Smooth muscle cell (in vitro differentiated cells): ENCODE data around the gene CD2AP. TPM values are rescaled to one million over a fixed set of nuclear protein-coding genes. Genes with fewer than 3 reads are reported as not detected.

Experiments
- DNase-seq: peaks from one replicate; lab custom pipeline; 2025; ENCODE audit not compliant: unreplicated experiment; lab: John Stamatoyannopoulos, UW
- H2AFZ ChIP-seq: fragments of 200-600 bp; sonication (generic); 2 replicates; pipeline ENCODE4 v1.6.0; 2016; ENCODE audit warnings: antibody characterized with exemption, low read depth, mild to moderate bottlenecking
- H3F3A ChIP-seq: fragments of 200-600 bp; sonication (generic); 2 replicates; pipeline ENCODE4 v1.6.0; 2017; ENCODE audit warnings: antibody characterized with exemption, low read depth
- H3K27ac ChIP-seq: fragments of 200-600 bp; sonication (generic); 2 replicates; pipeline ENCODE4 v1.5.1; 2016; ENCODE audit warnings: low read depth, mild to moderate bottlenecking
- H3K27me3 ChIP-seq: fragments of 200-600 bp; sonication (generic); 2 replicates; pipeline ENCODE4 v1.6.1; 2016; ENCODE audit warnings: low read depth, mild to moderate bottlenecking
- H3K36me3 ChIP-seq: fragments of 200-600 bp; sonication (generic); 2 replicates; pipeline ENCODE4 v1.5.1; 2016; ENCODE audit warnings: low read depth
- H3K4me1 ChIP-seq: fragments of 200-600 bp; sonication (generic); 2 replicates; pipeline ENCODE4 v1.5.1; 2016; ENCODE audit warnings: low read depth
- H3K4me2 ChIP-seq: fragments of 200-600 bp; sonication (generic); 2 replicates; pipeline ENCODE4 v1.6.0; 2016; ENCODE audit warnings: mild to moderate bottlenecking
- H3K4me3 ChIP-seq: fragments of 200-600 bp; sonication (generic); 2 replicates; pipeline ENCODE4 v1.5.1; 2016; ENCODE audit warnings: mild to moderate bottlenecking
- H3K79me2 ChIP-seq: fragments of 200-600 bp; sonication (generic); 2 replicates; pipeline ENCODE4 v1.6.0; 2016; ENCODE audit warnings: low read depth, mild to moderate bottlenecking
- H3K9ac ChIP-seq: fragments of 200-600 bp; sonication (generic); 2 replicates; pipeline ENCODE4 v1.6.0; 2016; ENCODE audit warnings: low read depth
- H3K9me3 ChIP-seq: fragments of 200-600 bp; sonication (generic); replicated peaks from 2 replicates; pipeline ENCODE4 v1.5.1; 2016; ENCODE audit warnings: low read depth
- H4K20me1 ChIP-seq: fragments of 200-600 bp; sonication (generic); 2 replicates; pipeline ENCODE4 v1.6.0; 2016; ENCODE audit warnings: low read depth
- WGBS: methylation state at CpG from one replicate; pipeline ENCODE4 v1.1.7; 2016; ENCODE audit warnings: low lambda C conversion rate; 5-methylcytosine and 5-hydroxymethylcytosine counted together
- polyA plus RNA-seq: library from polyadenylated mRNA; unstranded; fragments of >200 nt; fragmentation: Nextera tagmentation; extraction: Ambion mirVana; gene quantifications from 2 replicates; pipeline ENCODE4 v1.2.1, GENCODE V29; 2016
- total RNA-seq: library from RNA; depleted of rRNA; stranded (reverse); fragments of >200 nt; gene quantifications from 2 replicates; pipeline ENCODE4 v1.2.3, GENCODE V29; 2014
- TF ChIP-seq, protein P1 (sequence below): fragments of 200-600 bp; sonication (generic); IDR thresholded peaks from 2 replicates; pipeline ENCODE4 v1.5.1; 2017; ENCODE audit warnings: borderline replicate concordance, mild to moderate bottlenecking, antibody characterized with exemption; ENCODE audit not compliant: insufficient read depth, poor library complexity, severe bottlenecking

Gene CD2AP
- total and polyA plus RNA-seq, 2 experiments from 2014 or later: 7.4 to 33.4 TPM

DNA sequence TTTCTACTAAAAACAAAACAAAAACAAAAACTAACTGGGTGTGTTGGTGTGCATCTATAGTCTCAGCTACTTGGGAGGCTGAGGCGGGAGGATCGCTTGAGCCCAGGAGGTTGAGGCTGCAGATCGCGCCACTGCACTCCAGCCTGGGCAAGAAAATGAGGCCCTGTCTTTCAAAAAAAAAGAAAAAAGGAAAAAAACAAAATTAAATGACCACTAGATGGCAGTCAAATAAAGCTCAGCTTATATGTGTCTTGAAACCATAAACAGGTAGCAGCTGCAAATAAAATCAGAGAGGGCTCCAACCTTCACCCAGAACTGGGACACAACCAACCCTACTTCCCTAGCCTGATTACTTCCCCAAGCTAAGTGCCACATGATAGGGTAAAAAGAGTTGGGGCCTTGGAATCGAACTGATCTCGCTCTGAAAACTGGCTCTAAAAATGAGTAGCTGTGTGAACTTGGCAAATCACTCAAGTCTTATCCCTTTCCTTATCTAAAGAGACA, 153.7 kb downstream of the CD2AP start:
- WGBS: 40% methylated on average over 6 of the region's 6 CpGs
- DNase-seq: no peak
- Histone ChIP-seq H3K9me3 (no peaks in the 10 kb centered on the region), H3K36me3 (no peaks in the 10 kb centered on the region), H3K27ac (no peak overlapping the region), H2AFZ (no peak overlapping the region), H3K9ac (no peak overlapping the region), H4K20me1 (no peaks in the 10 kb centered on the region), H3K4me3 (no peak overlapping the region), H3K4me1 (peaks cover 11% of the 10 kb centered on the region), H3K4me2 (no peak overlapping the region), H3K27me3 (no peaks in the 10 kb centered on the region), H3K79me2 (no peaks in the 10 kb centered on the region), H3F3A (peaks cover 23% of the 10 kb centered on the region)
- TF ChIP-seq, protein P1, sequence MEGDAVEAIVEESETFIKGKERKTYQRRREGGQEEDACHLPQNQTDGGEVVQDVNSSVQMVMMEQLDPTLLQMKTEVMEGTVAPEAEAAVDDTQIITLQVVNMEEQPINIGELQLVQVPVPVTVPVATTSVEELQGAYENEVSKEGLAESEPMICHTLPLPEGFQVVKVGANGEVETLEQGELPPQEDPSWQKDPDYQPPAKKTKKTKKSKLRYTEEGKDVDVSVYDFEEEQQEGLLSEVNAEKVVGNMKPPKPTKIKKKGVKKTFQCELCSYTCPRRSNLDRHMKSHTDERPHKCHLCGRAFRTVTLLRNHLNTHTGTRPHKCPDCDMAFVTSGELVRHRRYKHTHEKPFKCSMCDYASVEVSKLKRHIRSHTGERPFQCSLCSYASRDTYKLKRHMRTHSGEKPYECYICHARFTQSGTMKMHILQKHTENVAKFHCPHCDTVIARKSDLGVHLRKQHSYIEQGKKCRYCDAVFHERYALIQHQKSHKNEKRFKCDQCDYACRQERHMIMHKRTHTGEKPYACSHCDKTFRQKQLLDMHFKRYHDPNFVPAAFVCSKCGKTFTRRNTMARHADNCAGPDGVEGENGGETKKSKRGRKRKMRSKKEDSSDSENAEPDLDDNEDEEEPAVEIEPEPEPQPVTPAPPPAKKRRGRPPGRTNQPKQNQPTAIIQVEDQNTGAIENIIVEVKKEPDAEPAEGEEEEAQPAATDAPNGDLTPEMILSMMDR: peak; percentile 66

DNA sequence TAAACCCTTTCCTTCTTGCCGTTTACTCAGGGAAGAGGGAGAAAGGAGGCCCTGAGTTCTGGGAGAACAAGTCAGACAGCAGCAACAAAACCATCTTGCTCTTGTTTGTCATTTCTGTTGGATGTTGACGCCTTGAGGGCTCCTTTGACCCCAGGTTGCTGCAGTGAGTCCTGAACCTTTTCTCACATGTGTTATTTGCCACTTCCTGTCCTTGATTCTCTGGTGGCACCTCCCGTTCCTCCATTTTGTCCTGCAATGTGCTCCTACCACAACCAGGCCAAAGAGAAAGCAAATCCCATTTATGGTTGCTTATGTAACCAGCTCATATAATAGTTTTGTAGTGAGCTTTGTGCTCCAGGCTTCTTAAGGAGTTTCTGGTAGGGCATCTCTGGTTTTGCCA, 154.2 kb downstream of the CD2AP start:
- Histone ChIP-seq H3K36me3 (no peaks in the 10 kb centered on the region), H3K4me3 (no peak overlapping the region), H4K20me1 (no peaks in the 10 kb centered on the region), H3K9ac (no peak overlapping the region), H2AFZ (no peak overlapping the region), H3K79me2 (no peaks in the 10 kb centered on the region), H3K4me2 (no peak overlapping the region), H3K27me3 (no peaks in the 10 kb centered on the region), H3K9me3 (no peaks in the 10 kb centered on the region), H3K4me1 (peaks cover 11% of the 10 kb centered on the region), H3K27ac (no peak overlapping the region), H3F3A (peaks cover 21% of the 10 kb centered on the region)
- TF ChIP-seq, protein P1: no peak
- WGBS: 53% methylated on average over 3 of the region's 3 CpGs
- no peak for DNase-seq

DNA sequence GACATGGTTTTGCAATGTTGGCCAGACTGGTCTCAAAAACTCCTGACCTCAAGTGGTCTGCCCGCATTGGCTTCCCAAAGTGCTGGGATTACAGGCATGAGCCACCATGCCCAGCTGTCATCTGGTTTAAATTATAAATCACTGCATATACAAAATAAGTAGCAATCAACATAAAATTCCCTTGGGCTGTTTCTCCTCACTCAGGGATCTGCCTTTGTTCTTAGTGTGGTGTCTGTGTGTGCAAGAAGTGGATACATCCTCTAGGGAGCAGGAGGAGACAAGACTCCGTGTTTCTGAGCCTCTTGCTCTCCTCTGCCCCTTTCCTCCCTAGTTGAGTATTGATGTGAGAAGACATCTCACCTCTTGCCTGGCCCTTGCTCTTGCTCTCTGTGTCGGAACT, 155.6 kb downstream of the CD2AP start:
- Histone ChIP-seq H3K4me3 (no peak overlapping the region), H2AFZ (no peak overlapping the region), H3K79me2 (no peaks in the 10 kb centered on the region), H3K9ac (no peak overlapping the region), H3K27me3 (no peaks in the 10 kb centered on the region), H3K4me1 (peaks cover 11% of the 10 kb centered on the region), H3K9me3 (no peaks in the 10 kb centered on the region), H4K20me1 (no peaks in the 10 kb centered on the region), H3K36me3 (no peaks in the 10 kb centered on the region), H3F3A (peaks cover 8% of the 10 kb centered on the region), H3K4me2 (no peak overlapping the region), H3K27ac (no peak overlapping the region)
- TF ChIP-seq, protein P1: no peak
- WGBS: 56% methylated on average over 3 of the region's 3 CpGs
- no peak for DNase-seq
